ENCODE results near the gene TPP2.
A peak's percentile ranks its signal among the peaks of the same experiment; 100 is the strongest.

TPP2 gene

GRCh38 chr13:102597029-102597961 is 509 bp downstream of the TPP2 start:
- DNase-seq (ENCODE audit: low spot score) = no peak

GRCh38 chr13:102598061-102598460 is 1.3 kb downstream of the TPP2 start:
- no peak for DNase-seq (ENCODE audit: low spot score)

DNA sequence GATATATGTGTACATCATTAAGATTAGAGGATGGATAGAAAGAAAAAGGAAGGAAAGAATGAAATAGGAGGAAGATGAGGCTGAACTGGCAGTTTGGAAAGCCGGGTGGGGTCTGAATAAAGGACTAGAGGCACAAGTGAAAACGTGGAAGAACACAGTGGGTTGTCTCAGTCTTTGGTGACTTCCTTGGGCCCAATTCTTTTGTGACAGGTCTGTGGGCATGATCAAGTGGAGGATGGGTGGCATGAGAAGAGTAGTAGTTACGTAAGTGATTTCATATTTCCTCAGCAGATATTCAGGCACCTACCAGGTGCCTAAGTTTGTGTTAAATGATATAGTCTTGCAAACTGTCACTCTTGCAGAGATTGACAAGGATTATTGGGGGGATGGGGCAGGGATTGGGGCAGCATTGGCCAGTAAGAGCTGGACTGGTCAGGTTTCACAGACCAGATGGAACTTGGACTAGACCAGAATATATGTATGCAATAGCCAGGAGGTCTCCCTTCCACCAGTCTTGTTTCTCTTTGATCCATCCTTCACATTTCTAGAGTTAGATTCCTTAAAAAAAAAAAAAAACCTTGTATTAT is 2.7 kb downstream of the TPP2 start:
- DNase-seq (ENCODE audit: low spot score) = no peak

DNA sequence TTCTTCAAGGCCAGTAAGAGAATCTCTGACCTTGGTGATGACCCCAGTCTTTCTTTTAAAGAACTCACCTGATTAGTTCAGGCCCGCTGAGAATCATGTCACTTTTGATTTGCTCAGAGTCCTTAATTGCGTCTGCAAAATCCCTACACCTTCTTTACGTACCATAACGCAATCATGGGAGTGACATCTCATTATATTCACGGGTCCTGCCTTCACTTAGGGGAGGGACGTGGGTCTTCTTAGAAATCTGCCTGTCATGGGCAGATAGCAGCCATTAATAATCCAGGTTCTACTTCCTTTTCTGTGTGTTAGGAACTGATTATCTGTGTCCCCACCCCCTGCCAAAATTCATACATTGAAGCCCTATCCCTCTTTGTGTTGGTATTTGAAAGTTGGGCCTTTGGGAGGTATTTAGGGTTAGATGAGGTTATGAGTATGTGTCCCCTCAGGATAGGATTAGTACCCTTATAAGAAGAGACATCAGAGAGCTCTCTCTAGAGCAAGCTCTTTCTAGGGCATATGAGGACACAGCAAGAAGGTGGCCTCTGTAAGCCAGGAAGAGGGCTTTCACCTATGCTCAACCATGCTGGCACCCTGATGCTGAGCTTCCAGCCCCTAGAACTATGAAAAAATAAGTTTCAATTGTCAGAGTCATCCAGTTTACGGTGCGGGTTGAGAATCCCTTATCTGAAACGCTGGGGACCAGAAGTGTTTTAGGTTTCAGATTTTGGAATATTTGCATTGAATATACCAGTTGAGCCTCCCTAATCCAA is 9.9 kb downstream of the TPP2 start:
- no peak for DNase-seq (ENCODE audit: low spot score)

- no peak for DNase-seq (ENCODE audit: low spot score)
These were observed 12.2 kb downstream of the TPP2 start for GRCh38 chr13:102608974-102609373.

GRCh38 chr13:102609696-102610095 is 12.9 kb downstream of the TPP2 start:
- no peak for DNase-seq (ENCODE audit: low spot score)

- no peak for DNase-seq (ENCODE audit: low spot score)
These were observed 13.6 kb downstream of the TPP2 start for GRCh38 chr13:102610296-102610895.

- DNase-seq (ENCODE audit: low spot score) = no peak
These were observed 21.0 kb downstream of the TPP2 start for GRCh38 chr13:102617697-102618350.

GRCh38 chr13:102620516-102620915 is 23.7 kb downstream of the TPP2 start:
- no peak for DNase-seq (ENCODE audit: low spot score)

DNA sequence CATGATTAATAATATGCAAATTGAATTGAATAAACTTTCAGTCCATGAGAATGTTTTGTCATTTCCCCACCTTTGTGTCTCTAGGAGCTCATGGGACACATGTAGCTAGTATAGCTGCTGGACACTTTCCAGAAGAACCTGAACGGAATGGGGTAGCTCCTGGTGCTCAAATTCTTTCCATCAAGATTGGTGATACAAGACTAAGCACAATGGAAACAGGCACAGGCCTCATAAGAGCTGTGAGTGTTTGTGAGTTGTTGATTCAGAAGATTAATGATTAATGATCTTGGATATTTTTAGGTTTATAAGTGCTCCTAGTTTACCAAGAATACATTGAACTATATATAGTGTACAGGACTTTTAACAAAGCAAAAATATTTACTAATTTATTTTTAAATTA is 30.1 kb downstream of the TPP2 start:
- no peak for DNase-seq (ENCODE audit: low spot score)

- no peak for DNase-seq (ENCODE audit: low spot score)
These were observed 31.8 kb downstream of the TPP2 start for GRCh38 chr13:102628559-102628958.

GRCh38 chr13:102631198-102631597 is 34.4 kb downstream of the TPP2 start:
- DNase-seq (ENCODE audit: low spot score) = no peak

- DNase-seq (ENCODE audit: low spot score) = no peak
These were observed 42.0 kb downstream of the TPP2 start for GRCh38 chr13:102638741-102639140.

DNA sequence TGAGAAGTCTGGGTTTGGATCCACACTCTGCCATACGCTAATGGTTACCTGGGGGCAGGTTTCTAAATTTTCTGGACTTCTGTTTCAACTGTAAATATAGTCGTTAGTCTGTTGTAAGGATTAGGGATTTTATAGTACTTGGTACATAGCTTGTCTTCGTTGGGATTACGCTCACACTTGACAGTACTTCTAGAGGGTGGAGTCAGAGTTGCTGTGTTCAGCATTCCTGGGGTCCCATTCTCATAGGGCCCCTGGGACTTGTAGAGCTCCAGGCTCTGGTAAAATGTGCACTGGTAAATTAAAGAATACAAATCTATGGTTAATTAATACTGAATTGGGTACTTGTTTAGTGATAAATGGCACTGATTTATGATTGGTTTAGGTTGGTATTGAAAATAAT is 45.2 kb downstream of the TPP2 start:
- no peak for DNase-seq (ENCODE audit: low spot score)

GRCh38 chr13:102642475-102642874 is 45.7 kb downstream of the TPP2 start:
- DNase-seq (ENCODE audit: low spot score) = peak; percentile 37

GRCh38 chr13:102643656-102644055 is 46.9 kb downstream of the TPP2 start:
- no peak for DNase-seq (ENCODE audit: low spot score)

GRCh38 chr13:102645701-102646100 is 48.9 kb downstream of the TPP2 start:
- DNase-seq (ENCODE audit: low spot score) = no peak

- no peak for DNase-seq (ENCODE audit: low spot score)
These were observed 51.3 kb downstream of the TPP2 start for GRCh38 chr13:102648046-102648445.

GRCh38 chr13:102650444-102650843 is 53.7 kb downstream of the TPP2 start:
- no peak for DNase-seq (ENCODE audit: low spot score)

GRCh38 chr13:102651392-102651791 is 54.6 kb downstream of the TPP2 start:
- no peak for DNase-seq (ENCODE audit: low spot score)

GRCh38 chr13:102651892-102652291 is 55.1 kb downstream of the TPP2 start:
- no peak for DNase-seq (ENCODE audit: low spot score)

- no peak for DNase-seq (ENCODE audit: low spot score)
These were observed 58.0 kb downstream of the TPP2 start for GRCh38 chr13:102654756-102655155.
